ENCODE measurements around the gene COQ10B. TPM values are rescaled to one million over a fixed set of nuclear protein-coding genes. Genes with fewer than 3 reads are reported as not detected.
A peak's percentile ranks its signal among the peaks of the same experiment; 100 is the strongest.

Gene COQ10B
- total and polyA plus RNA-seq, 4 donors, result 12.0 to 22.1 (median 16.5) TPM

- Histone ChIP-seq H3K4me3 (ENCODE audit: low read depth in 1 of 3, low read length in 3 of 3) (peak overlapping the region in 2 of 3 donors; percentile 91 to 98), H3K36me3 (ENCODE audit: control insufficient read depth in 4 of 4, insufficient read depth in 3 of 4, low read depth in 1 of 4, low read length in 3 of 4) (peaks cover 10 to 50% (median 41%) of the 10 kb centered on the region in 4 donors), H3K27me3 (ENCODE audit: control insufficient read depth in 4 of 4, insufficient read depth in 4 of 4, low read length in 3 of 4) (no peaks in the 10 kb centered on the region), H3K27ac (ENCODE audit: low read depth in 1 of 2, low read length in 2 of 2) (no peak overlapping the region), H3K4me1 (ENCODE audit: control insufficient read depth in 4 of 4, insufficient read depth in 4 of 4, low read length in 3 of 4) (peaks cover 8 to 34% (median 10%) of the 10 kb centered on the region in 4 donors), H3K9ac (ENCODE audit: low read depth in 1 of 2, low read length in 2 of 2) (peak overlapping the region in 1 of 2 donors; percentile 96), H3K9me3 (ENCODE audit: control insufficient read depth in 4 of 4, low read length in 3 of 4) (no peaks in the 10 kb centered on the region)
- WGBS, result 14% methylated on average over 2 of the region's 2 CpGs
- no peak for DNase-seq (ENCODE audit: low spot score)
- TF ChIP-seq RXRA (IDR thresholded peaks at IDR 0.05) (no peak), HNF4G (IDR thresholded peaks at IDR 0.05) (no peak), JUND (IDR thresholded peaks at IDR 0.05) (no peak), NR2F2 (IDR thresholded peaks at IDR 0.05) (no peak), CTCF (IDR thresholded peaks at IDR 0.05; ENCODE audit: low read depth, low read length, missing input control) (no peak), TAF1 (conservative IDR thresholded peaks at IDR 0.05) (no peak), MAX (IDR thresholded peaks at IDR 0.05) (no peak), RAD21 (IDR thresholded peaks at IDR 0.05) (no peak), FOXA1 (IDR thresholded peaks at IDR 0.05) (no peak), ZBTB33 (IDR thresholded peaks at IDR 0.05) (no peak), EGR1 (IDR thresholded peaks at IDR 0.05; ENCODE audit: low read depth in 2 of 2) (no peak)
These were observed 44.0 kb downstream of the COQ10B start for GRCh38 chr2:197497326-197497725.

GRCh38 chr2:197498235-197498936 lies 45.0 kb downstream of the COQ10B start:
- H3K36me3 ChIP-seq (ENCODE audit: control insufficient read depth in 4 of 4, insufficient read depth in 3 of 4, low read depth in 1 of 4, low read length in 3 of 4), result peaks cover 8 to 44% (median 31%) of the 10 kb centered on the region in 4 donors
- H3K4me3 ChIP-seq (ENCODE audit: low read depth in 1 of 3, low read length in 3 of 3), result peak overlapping the region; percentile 82 to 98 (median 91)
- peak overlapping the region; percentile 93 to 97 for H3K27ac ChIP-seq (ENCODE audit: low read depth in 1 of 2, low read length in 2 of 2)
- peaks cover 8 to 35% (median 10%) of the 10 kb centered on the region in 4 donors for H3K4me1 ChIP-seq (ENCODE audit: control insufficient read depth in 4 of 4, insufficient read depth in 4 of 4, low read length in 3 of 4)
- 8% methylated on average over 14 of the region's 14 CpGs for WGBS
- no peak for DNase-seq (ENCODE audit: low spot score)
- no peaks in the 10 kb centered on the region for H3K9me3 ChIP-seq (ENCODE audit: control insufficient read depth in 4 of 4, low read length in 3 of 4)
- H3K27me3 ChIP-seq (ENCODE audit: control insufficient read depth in 4 of 4, insufficient read depth in 4 of 4, low read length in 3 of 4), result no peaks in the 10 kb centered on the region
- peak overlapping the region; percentile 84 to 96 for H3K9ac ChIP-seq (ENCODE audit: low read depth in 1 of 2, low read length in 2 of 2)
- no peak for TF ChIP-seq TAF1 (conservative IDR thresholded peaks at IDR 0.05)
- no peak for TF ChIP-seq RXRA (IDR thresholded peaks at IDR 0.05)
- TF ChIP-seq HNF4G (IDR thresholded peaks at IDR 0.05), result no peak
- no peak for TF ChIP-seq SP1 (IDR thresholded peaks at IDR 0.05)
- no peak for TF ChIP-seq ZBTB33 (IDR thresholded peaks at IDR 0.05)
- no peak for TF ChIP-seq GABPA (IDR thresholded peaks at IDR 0.05 in 1 of 2, conservative IDR thresholded peaks at IDR 0.05 in 1 of 2)
- TF ChIP-seq EGR1 (IDR thresholded peaks at IDR 0.05; ENCODE audit: low read depth in 2 of 2), result no peak
- TF ChIP-seq JUND (IDR thresholded peaks at IDR 0.05), result no peak
- TF ChIP-seq FOXA2 (IDR thresholded peaks at IDR 0.05), result no peak
- TF ChIP-seq CTCF (IDR thresholded peaks at IDR 0.05; ENCODE audit: low read depth, low read length, missing input control), result no peak
- no peak for TF ChIP-seq YY1 (IDR thresholded peaks at IDR 0.05)
- TF ChIP-seq ATF3 (IDR thresholded peaks at IDR 0.05), result no peak
- TF ChIP-seq FOXA1 (IDR thresholded peaks at IDR 0.05), result no peak
- no peak for TF ChIP-seq HNF4A (conservative IDR thresholded peaks at IDR 0.05)
- TF ChIP-seq REST (IDR thresholded peaks at IDR 0.05), result no peak
- TF ChIP-seq RAD21 (IDR thresholded peaks at IDR 0.05), result no peak
- TF ChIP-seq NR2F2 (IDR thresholded peaks at IDR 0.05), result no peak
